Measurements from ENCODE around the gene BRD1. TPM values are rescaled to one million over a fixed set of nuclear protein-coding genes. Genes with fewer than 3 reads are reported as not detected.

Gene BRD1
- total RNA-seq, 1 donor from 2014 or later = 17.5 TPM

- DNase-seq (ENCODE audit: missing footprints) = no peak
- intact Hi-C loops (cut with DNase I) = no loop called here
- no peak for ATAC-seq
Measured at GRCh38 chr22:49727191-49727880, 100.3 kb downstream of the BRD1 start.

GRCh38 chr22:49726701-49727101 is 101.0 kb downstream of the BRD1 start:
- intact Hi-C loops (cut with DNase I) = no loop called here
- DNase-seq (ENCODE audit: missing footprints) (no peak), ATAC-seq (no peak)

- no peak for ATAC-seq
- intact Hi-C loops (cut with DNase I) = no loop called here
- no peak for DNase-seq (ENCODE audit: missing footprints)
Measured at GRCh38 chr22:49726022-49726681, 101.5 kb downstream of the BRD1 start.

GRCh38 chr22:49725516-49725915 is 102.2 kb downstream of the BRD1 start:
- ATAC-seq (no peak), DNase-seq (ENCODE audit: missing footprints) (no peak)

GRCh38 chr22:49724893-49725489 is 102.7 kb downstream of the BRD1 start:
- intact Hi-C loops (cut with DNase I) = no loop called here

More at GRCh38 chr22:49725516-49725915, 102.2 kb downstream of the BRD1 start:
- intact Hi-C loops (cut with DNase I) = no loop called here

GRCh38 chr22:49724030-49724892 is 103.4 kb downstream of the BRD1 start:
- intact Hi-C loops (cut with DNase I) = no loop called here
- DNase-seq (ENCODE audit: missing footprints) = no peak
- no peak for ATAC-seq

More at GRCh38 chr22:49724893-49725489, 102.7 kb downstream of the BRD1 start:
- ATAC-seq = peak; percentile 61
- no peak for DNase-seq (ENCODE audit: missing footprints)

GRCh38 chr22:49723478-49724029 is 104.1 kb downstream of the BRD1 start:
- DNase-seq (ENCODE audit: missing footprints) (no peak), ATAC-seq (no peak)
- intact Hi-C loops (cut with DNase I) = no loop called here

Other genes with a start within 250 kb of the BRD1 start
- gene ZBED4, start 26.0 kb upstream of the BRD1 start, total RNA-seq = 4.8 TPM
- gene ALG12, start 90.6 kb upstream of the BRD1 start, total RNA-seq = 16.4 TPM
- gene CRELD2, start 90.8 kb upstream of the BRD1 start, total RNA-seq = 30.6 TPM
- gene PIM3, start 132.9 kb upstream of the BRD1 start, total RNA-seq = 56.9 TPM
- gene IL17REL, start 184.9 kb upstream of the BRD1 start, total RNA-seq = not detected
- not detected for gene TTLL8, start 230.4 kb upstream of the BRD1 start, total RNA-seq

All from Right ventricle myocardium inferior (tissue), 1 donor.